B cell (primary cell): ENCODE results near the gene PPAN.

Experiments used
- CTCF ChIP-seq: fragments of 200-600 bp; IDR thresholded peaks from one replicate; pipeline ENCODE4 v1.8.0; 2022; ENCODE audit warnings: antibody characterized with exemption, mild to moderate bottlenecking
- EZH2 ChIP-seq: IDR thresholded peaks from 2 replicates; pipeline ENCODE4 v1.6.1; 2012; ENCODE audit warnings: borderline replicate concordance, low read depth, mild to moderate bottlenecking, moderate library complexity, low read length; ENCODE audit not compliant: insufficient read depth, poor library complexity, severe bottlenecking

GRCh38 chr19:10070730-10071446 lies 35.3 kb upstream of the PPAN start:
- TF ChIP-seq CTCF (no peak), EZH2 (no peak)
